RWPE1 (cell line): ENCODE data around the gene KIF4B.

ENCODE experiments used
- CTCF ChIA-PET: fragments of 350-600 bp; sonication (Branson Sonifier 250); formaldehyde crosslinking; extraction: SDS; loops from one replicate; lab custom pipeline; 2021; lab: Yijun Ruan, JAX
- POLR2A ChIA-PET: fragments of 400-600 bp; formaldehyde crosslinking; extraction: SDS; loops from one replicate; lab custom pipeline; 2020; ENCODE audit warnings: antibody characterized with exemption; ENCODE audit not compliant: low non-redundant PET; lab: Yijun Ruan, JAX
- DNase-seq: peaks from one replicate; pipeline ENCODE4 v3.0.0; 2012; ENCODE audit warnings: low spot score
- H3K27ac ChIP-seq: fragments of 450-650 bp; 2 replicates; pipeline ENCODE4 v1.5.1; 2017
- CTCF ChIP-seq: fragments of 450-650 bp; conservative IDR thresholded peaks from 2 replicates; pipeline ENCODE4 v1.5.1; 2017; ENCODE audit warnings: low read depth, mild to moderate bottlenecking

KIF4B gene

GRCh38 chr5:155052532-155052931 lies 39.0 kb downstream of the KIF4B start:
- ChIA-PET POLR2A (no interaction called here), CTCF (no interaction called here)
- no peak overlapping the region for H3K27ac ChIP-seq
- no peak for DNase-seq
- TF ChIP-seq CTCF = no peak

- ChIA-PET POLR2A (no interaction called here), CTCF (no interaction called here)
Observed at GRCh38 chr5:155053501-155053900, 39.9 kb downstream of the KIF4B start.

DNA sequence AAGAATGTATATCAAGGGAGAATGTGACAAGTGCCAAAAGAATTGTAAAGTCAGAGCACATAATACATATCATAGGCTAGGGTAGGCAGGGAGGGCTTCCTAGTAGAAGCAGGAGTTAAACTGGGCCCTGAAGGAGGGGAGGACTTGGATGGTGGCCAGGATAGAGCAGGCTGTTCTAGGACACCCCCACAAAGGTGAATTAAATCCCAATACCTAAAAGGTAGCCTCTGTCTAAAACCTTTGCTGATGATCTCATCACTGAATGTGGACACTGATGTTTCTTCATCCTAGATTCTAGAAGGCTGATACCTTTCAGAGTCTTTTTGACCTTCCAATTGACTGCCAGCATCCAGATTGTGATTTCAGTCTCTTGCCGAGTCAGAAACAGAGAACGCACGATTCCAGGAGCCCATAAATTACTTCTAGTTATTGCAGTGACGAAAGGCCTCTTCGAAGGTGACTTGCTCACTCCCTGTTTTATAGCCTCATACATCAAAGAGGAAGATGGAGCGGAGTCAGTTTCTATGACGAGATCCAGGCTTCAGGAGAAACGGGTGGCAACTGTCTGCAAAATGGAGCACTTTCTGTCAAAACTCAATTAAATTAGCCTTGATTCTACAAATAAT lies 43.2 kb downstream of the KIF4B start:
- no peak overlapping the region for H3K27ac ChIP-seq
- TF ChIP-seq CTCF = no peak
- CTCF ChIA-PET = no interaction called here
- DNase-seq = no peak
- POLR2A ChIA-PET = no interaction called here

More at GRCh38 chr5:155053501-155053900, 39.9 kb downstream of the KIF4B start:
- DNase-seq = no peak
- TF ChIP-seq CTCF = no peak
- no peak overlapping the region for H3K27ac ChIP-seq

- no peak for TF ChIP-seq CTCF
- no peak for DNase-seq
- H3K27ac ChIP-seq = no peak overlapping the region
- CTCF ChIA-PET = no interaction called here
- POLR2A ChIA-PET = no interaction called here
Observed at GRCh38 chr5:155057626-155058025, 44.1 kb downstream of the KIF4B start.

- DNase-seq = no peak
- CTCF ChIA-PET = no interaction called here
- no peak for TF ChIP-seq CTCF
- POLR2A ChIA-PET = no interaction called here
- no peak overlapping the region for H3K27ac ChIP-seq
Observed at GRCh38 chr5:155064580-155064979, 51.0 kb downstream of the KIF4B start.

DNA sequence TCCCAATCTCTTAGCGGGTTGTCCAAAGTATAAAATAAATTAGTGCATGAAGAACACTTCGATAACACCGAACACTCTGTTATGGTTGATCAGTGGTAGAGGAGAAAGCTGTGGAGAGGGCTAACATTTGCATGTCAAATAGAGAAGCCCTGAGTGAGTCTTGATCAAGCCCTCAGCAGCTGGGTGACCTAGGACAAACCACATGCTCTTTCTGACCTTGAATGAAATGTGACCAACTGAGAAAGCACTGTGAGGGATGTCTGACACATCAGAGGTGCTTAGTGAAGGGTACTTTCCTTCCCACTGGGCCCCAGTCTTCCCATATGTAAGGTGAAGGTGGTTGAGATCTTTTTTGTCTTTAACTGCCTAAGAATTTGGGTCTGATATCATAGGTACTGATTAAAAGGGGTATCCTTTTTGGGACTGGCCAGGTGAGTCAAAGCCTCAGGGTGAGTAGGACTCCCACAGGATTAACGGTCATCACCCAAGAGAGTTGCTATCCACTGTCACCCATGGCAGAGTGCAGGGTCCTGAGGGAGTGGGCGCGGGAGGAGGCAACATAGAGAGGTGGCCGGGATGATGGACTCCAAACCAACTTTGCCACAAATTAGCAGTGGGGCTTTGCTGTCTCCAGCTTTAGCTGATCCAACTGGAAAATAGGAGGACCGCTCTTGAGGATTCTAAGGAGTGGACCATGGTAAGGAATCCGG lies 53.5 kb downstream of the KIF4B start:
- POLR2A ChIA-PET = no interaction called here
- CTCF ChIA-PET = no interaction called here
- no peak for DNase-seq
- no peak for TF ChIP-seq CTCF
- H3K27ac ChIP-seq = no peak overlapping the region
